Tongue (tissue), 2 donors: ENCODE results near the gene PRRX2. TPM values are rescaled to one million over a fixed set of nuclear protein-coding genes. Genes with fewer than 3 reads are reported as not detected.
"Not testable (repeated sequence)": the region's sequence is repeated elsewhere in the genome, so short reads cannot be mapped to it uniquely, and the experiment has no call there.

ENCODE experiments used
- DNase-seq: peaks from one replicate; pipeline ENCODE4 v3.0.0-alpha.2; 2015
- total RNA-seq: library from RNA; depleted of rRNA; stranded (reverse); fragments of >200 nt; gene quantifications from one replicate; pipeline ENCODE4 v1.2.3, GENCODE V29; 2014

PRRX2 gene
- total RNA-seq, 1 donor from 2014 or later = 6.9 TPM

- DNase-seq = peak; percentile 93
Observed at GRCh38 chr9:129737479-129738274, 72.2 kb downstream of the PRRX2 start.

DNA sequence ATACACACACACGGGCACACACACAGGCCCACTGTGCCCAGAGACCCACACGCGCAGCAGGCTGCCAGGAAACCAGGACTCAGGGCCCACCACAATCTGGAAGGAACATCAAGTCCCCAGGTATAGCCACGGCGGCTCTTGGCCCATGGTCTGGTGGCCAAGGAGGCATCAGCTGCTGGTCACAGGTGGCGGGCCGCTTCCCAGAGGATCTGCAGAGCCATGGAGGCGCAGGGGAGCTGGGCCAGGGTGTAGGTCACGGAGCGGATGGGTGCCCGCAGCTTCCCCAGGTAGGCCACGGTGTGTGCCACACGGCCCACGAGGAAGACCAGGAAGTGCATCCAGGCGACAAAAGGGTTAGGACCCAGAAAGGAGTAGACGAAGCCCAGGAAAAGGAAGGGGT is 74.0 kb downstream of the PRRX2 start:
- no peak for DNase-seq

DNA sequence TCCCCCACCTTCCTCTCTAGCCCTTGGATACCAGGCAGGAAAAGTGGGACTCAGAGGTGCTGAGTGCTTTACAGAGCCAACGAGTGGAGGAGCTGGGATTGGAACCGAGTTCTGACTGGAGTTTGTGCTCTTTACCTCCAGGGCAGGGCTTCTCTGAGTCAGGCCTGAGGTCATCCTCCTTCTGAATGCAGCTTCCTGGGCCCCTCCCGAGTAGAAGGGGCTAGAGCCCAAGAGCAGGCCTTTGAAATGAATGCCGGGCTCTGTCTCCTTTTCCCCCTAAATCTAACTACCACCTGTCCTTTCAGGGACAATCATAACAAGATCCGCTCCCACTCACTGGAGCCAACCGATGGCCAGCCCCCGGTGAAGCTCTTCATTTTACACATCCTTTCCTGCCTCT is 74.7 kb downstream of the PRRX2 start:
- DNase-seq = no peak

- DNase-seq = no peak
Observed at GRCh38 chr9:129740666-129741464, 75.4 kb downstream of the PRRX2 start.

DNA sequence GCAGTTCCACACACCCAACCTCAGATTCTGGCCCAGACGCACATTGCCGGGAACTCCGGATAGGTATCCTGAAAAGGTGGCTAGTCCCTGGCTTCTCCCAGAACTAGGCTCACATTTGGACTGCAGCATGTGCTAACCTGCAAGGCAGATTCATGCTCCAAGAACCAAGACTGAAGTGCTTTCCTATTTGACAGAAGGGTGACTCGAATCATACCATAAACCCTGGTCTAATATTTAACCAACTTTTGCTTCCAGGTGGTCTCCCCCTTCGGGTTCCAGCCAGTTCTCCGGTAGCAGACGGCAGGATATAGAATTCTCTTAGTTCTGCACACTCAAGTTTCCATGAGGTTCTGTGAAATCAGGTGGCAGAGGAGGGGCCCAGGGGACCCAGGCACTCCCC is 79.8 kb downstream of the PRRX2 start:
- no peak for DNase-seq

DNA sequence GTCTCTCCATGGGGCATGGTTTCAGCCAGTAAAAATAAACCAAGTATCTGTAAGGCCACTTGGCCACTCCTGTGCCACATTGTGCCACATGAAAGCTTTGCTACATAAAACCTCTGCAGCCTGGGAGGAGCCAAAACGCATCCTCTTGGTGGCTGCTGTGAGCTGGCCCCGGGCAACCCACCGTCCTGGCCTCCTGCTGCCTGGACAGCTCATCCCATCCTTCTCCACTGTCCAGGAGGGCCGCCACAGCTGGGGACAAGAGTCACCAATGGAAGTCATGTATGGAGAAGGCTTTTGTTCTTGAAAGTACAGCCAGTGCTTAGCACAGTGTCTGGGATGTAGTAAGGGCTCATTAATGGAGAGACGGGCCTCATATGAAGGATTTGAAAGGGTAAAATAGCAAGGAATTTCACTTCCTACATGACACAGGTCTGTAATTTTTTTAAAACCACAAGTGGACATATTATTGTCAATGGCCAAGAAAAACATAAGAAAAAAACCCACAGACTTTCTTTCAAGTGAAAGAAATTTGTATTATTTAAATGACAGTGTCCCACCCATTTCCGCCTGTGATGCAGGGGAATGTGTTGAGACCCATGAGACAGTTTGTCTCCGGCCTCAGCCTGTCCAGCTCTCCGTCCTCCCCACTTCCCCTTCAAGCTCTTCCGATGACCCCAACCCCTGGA is 80.8 kb downstream of the PRRX2 start:
- no peak for DNase-seq

GRCh38 chr9:129748249-129748648 is 82.8 kb downstream of the PRRX2 start:
- no peak for DNase-seq

- DNase-seq = not testable (repeated sequence)
Observed at GRCh38 chr9:129749052-129749451, 83.6 kb downstream of the PRRX2 start.

GRCh38 chr9:129749575-129749974 is 84.1 kb downstream of the PRRX2 start:
- DNase-seq = no peak

- DNase-seq = no peak
Observed at GRCh38 chr9:129750013-129750638, 84.7 kb downstream of the PRRX2 start.

DNA sequence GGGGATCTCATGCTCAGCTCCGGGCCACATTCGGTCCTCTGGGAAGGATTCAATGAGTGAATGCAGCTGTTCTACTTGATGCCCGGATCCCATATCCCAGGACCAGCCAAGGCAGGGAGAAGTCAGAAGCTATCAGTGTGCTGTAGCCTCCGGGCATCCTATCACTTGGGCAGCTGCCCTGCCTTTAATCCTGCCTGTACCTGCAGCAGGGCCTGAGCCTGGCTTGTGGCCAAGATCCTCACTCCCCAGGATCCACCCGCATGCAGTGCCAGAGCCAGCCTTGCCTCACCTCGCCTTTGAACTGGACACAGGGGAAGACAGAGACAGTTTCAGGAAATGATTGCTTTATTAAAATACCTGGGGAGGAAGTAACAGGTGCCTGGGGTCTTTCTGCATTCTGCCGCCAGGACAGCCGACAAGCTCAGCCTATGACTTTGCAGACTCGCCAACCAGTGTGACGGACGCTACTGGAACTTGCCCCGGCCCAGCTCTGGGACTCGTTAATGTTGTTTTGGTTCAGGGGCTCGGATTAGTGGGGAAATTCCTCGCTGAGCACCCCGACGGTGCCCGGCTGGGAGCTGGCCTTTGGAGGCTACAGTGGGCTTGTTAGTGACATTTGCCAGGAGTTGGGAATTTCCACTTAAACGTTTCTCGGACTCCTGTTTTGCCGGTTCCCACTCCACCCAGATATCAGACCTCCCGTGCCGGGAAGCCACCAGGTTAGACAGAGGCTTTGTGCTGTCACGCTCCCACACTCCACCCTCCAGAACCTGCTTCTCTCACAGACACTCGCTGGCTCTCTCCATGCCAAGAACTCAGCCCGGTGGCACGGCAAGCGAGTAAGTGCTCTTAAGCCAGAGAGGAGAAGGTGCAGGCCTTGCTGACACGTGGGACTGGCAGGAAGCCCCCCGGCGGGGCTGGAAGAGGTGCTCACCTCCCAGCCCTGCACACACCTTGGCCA is 86.7 kb downstream of the PRRX2 start:
- peak; percentile 22 for DNase-seq

DNA sequence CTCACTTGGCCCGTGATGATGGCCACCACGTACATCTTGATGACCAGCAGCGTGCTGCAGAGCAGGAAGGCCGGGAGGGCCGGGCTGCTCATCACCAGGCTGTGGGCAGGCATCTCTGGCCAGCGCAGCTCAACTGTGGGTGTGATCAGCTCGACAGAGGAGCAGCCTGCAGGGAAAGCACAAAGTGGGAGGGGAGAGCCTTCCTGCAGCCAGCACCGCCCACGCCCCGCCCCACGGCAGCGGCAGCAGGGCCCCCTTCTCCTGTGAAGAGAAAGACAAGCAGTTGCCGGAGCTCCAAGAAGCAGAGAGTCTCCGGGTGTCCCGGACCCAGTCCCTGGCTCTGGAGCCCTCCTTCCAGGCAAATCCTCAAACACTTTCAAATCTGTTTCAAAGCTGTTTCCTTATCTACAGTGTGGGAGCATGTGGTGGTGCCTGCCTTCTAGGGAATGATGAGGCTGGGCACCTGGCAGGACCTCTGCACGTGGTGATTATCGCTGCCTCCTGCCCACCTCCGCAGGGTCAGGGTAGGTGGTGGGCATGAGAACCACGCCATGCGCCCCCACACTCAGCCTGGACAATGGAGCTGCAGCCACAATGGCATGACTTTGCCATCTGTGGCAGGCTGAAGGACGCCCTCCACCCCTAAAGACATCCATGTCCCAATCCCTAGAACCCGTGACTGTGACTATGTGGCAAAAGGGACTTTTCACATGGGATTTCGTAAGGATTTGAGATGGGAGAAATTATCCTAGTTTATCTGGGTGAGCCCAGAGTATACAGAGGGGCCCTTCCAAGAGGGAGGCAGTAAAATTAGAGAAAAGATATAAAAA is 87.7 kb downstream of the PRRX2 start, which contains the start of gene PTGES:
Gene PTGES, minus strand, starts transcription at position 143 of the 830 bp plus-strand sequence. Its CDS starts 30 bp downstream, at position 113.
- DNase-seq = peak; percentile 88

- no peak for DNase-seq
Observed at GRCh38 chr9:129755151-129755550, 89.7 kb downstream of the PRRX2 start.

GRCh38 chr9:129756191-129756590 is 90.7 kb downstream of the PRRX2 start:
- DNase-seq = no peak

DNA sequence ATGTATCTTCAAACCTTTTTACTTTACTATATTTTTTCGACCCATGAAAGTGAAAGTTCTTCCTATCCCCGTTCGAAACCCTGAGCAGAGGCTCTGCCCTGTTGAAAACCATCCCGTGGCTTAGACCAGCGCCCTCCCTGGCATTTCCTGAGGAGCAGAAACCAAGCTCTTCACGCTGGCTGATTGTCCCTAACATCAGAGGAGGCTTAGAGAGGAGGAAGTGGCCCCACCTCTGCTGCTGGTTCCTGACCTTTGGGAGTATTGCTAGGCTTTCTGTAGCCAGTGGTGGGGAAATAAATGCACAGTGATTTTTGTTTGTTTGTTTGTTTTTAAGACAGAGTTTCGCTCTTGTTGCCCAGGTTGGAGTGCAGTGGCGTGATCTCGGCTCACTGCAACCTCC is 91.6 kb downstream of the PRRX2 start:
- DNase-seq = no peak

DNA sequence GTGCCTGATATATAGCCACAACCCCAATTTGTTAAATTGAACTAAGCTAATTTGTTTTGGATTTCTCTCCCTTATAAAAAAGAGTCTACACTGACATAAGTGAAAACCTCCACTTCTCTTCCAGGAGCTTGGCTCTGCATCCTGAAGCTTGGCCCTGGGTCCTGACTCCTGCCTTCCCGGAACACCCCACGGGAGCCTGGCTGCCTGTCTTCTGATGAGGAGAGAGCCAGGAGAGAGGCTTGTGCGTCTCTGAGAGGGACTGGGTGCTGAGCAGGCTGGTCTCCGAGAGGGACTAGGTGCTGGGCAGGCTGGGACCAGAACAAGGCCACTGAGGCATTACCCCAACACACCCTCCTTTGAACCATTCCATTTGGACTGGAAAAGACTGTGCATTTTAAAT is 93.9 kb downstream of the PRRX2 start:
- no peak for DNase-seq

- no peak for DNase-seq
Observed at GRCh38 chr9:129759804-129760502, 94.5 kb downstream of the PRRX2 start.

DNA sequence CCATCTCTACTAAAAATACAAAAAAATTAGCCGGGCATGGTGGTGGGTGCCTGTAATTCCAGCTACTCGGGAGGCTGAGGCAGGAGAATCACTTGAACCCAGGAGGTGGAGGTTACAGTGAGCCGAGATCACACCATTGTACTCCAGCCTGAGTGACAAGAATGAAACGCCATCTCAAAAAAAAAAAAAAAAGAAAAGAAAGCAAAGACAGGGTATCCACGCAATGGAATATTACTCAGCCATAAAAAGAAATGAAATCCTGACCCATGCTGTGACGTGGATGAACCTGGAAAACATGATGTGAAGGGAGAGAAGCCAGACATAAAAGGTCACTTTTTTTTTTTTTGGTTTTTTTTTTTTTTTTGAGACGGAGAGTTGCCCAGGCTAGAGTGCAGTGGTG is 95.3 kb downstream of the PRRX2 start:
- not testable (repeated sequence) for DNase-seq

DNA sequence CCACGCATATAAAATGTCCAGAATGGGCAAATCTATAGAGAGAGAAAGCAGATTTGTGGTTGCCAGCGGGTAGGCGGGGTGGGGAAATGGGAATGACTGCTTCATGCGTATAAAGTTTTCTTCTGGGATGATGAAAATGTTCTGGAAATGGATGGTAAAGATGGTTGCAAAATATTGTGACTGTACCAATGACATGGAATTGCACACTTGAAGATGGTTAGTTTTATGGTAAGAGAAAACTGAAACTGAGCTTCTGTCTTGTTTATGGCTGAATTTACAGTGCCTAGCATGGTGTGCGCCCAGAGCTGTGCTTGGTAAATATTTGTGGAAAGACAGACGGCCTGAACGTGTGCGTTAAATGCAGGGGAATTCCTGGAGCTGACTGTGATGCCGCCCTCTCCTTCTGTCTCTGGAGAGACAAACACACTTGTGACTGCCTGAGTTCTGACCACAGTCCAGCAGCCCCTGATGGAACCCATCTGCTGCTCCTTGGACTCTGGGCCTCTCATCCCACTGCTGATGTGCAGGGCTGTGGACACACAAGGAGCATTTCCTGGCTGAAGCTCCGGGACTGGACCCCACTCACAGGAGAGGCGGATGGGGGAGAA is 96.0 kb downstream of the PRRX2 start:
- DNase-seq = peak; percentile 48
